ENCODE results near the gene ZBTB8OS.

GRCh38 chr1:32600034-32600433 lies 50.3 kb downstream of the ZBTB8OS start:
- TF ChIP-seq POLR2A (IDR thresholded peaks at IDR 0.05) (no peak), CTCF (IDR thresholded peaks at IDR 0.05 in 4 of 5, conservative IDR thresholded peaks at IDR 0.05 in 1 of 5) (no peak)
